HCT116 (cell line): Measurements from ENCODE around the gene LDB2. TPM values are rescaled to one million over a fixed set of nuclear protein-coding genes. Genes with fewer than 3 reads are reported as not detected.

Experiments used
- ATAC-seq: fragments of 200-7000 bp; cut with Tn5 transposase; 2 replicates; pipeline ENCODE4 v1.9.1; 2020; ENCODE audit warnings: mild to moderate bottlenecking, moderate library complexity
- BruUV-seq: library from RNA; stranded (reverse); fragments of 400-500 nt; replicated peaks from 2 replicates; lab custom pipeline; 2021; lab: Mats Ljungman, UMichigan
- CTCF ChIA-PET: fragments of 300-600 bp; sonication (Branson Sonifier 250); formaldehyde crosslinking; loops from one replicate; lab custom pipeline; 2021; ENCODE audit warnings: antibody characterized with exemption; lab: Charles Lee
- POLR2A ChIA-PET: fragments of 300-600, 350-600 bp; sonication (Branson Sonifier 250); formaldehyde crosslinking; loops from one replicate; lab custom pipeline; 2021; ENCODE audit warnings: antibody characterized with exemption; lab: Charles Lee
- RAD21 ChIA-PET, 2 experiments: fragments of 300-600 bp; sonication (Branson Sonifier 250); formaldehyde crosslinking; loops; one replicate each; lab custom pipeline; 2023; ENCODE audit warnings: low total read pairs in 2 of 2; ENCODE audit not compliant: uncharacterized antibody in 2 of 2, unreplicated experiment in 2 of 2, low non-redundant PET in 1 of 2; lab: Charles Lee
- DNase-seq: peaks from one replicate; pipeline ENCODE4 v3.0.0-alpha.2; 2010; ENCODE audit warnings: low read depth, low spot score
- H2AFZ ChIP-seq: fragments of 200-600 bp; shearing (Covaris generic), sonication (generic); 2 replicates; pipeline ENCODE4 v1.6.1; 2017; ENCODE audit warnings: low read depth, mixed run types, mixed read lengths, antibody characterized with exemption, low read length; ENCODE audit not compliant: poor library complexity, severe bottlenecking
- H3K27ac ChIP-seq: 2 replicates; pipeline ENCODE4 v1.5.1; 2012; ENCODE audit warnings: low read depth, low read length
- H3K27me3 ChIP-seq: fragments of 200-600 bp; sonication (generic); 2 replicates; pipeline ENCODE4 v1.6.1; 2016; ENCODE audit warnings: mixed run types, low read length, mixed read lengths; ENCODE audit not compliant: insufficient read depth
- H3K36me3 ChIP-seq, 2 experiments: fragments of 200-500 bp in 1 of 2; fragments of 200-600 bp in 1 of 2; sonication (Bioruptor generic) in 1 of 2; sonication (generic) in 1 of 2; 2 replicates each; pipeline versions ENCODE4 v1.5.1 to v1.6.1; 2014 to 2016; ENCODE audit warnings: low read length in 2 of 2, inconsistent platforms in 1 of 2, mixed read lengths in 1 of 2, mixed run types in 1 of 2; ENCODE audit not compliant: insufficient read depth in 2 of 2, control insufficient read depth in 1 of 2
- H3K4me1 ChIP-seq, 2 experiments: fragments of 200-600 bp in 1 of 2; sonication (generic) in 1 of 2; 2 replicates each; pipeline versions ENCODE4 v1.5.1 to v1.6.1; 2012 to 2017; ENCODE audit warnings: low read length in 2 of 2, inconsistent platforms in 1 of 2, mild to moderate bottlenecking in 1 of 2, mixed read lengths in 1 of 2, mixed run types in 1 of 2, moderate library complexity in 1 of 2; ENCODE audit not compliant: insufficient read depth in 2 of 2, control insufficient read depth in 1 of 2
- H3K4me2 ChIP-seq: fragments of 200-600 bp; sonication (generic); 2 replicates; pipeline ENCODE4 v1.6.1; 2017; ENCODE audit warnings: mixed run types, low read length, mixed read lengths
- H3K4me3 ChIP-seq, 2 experiments: fragments of 200-600 bp in 1 of 2; sonication (generic) in 1 of 2; replicated peaks in 1 of 2; 2 replicates each; pipeline ENCODE4 v1.5.1; 2011 to 2016; ENCODE audit warnings: low read length in 2 of 2, control low read depth in 1 of 2, low read depth in 1 of 2, mild to moderate bottlenecking in 1 of 2, mixed read lengths in 1 of 2, mixed run types in 1 of 2
- H3K79me2 ChIP-seq: fragments of 200-600 bp; sonication (generic); 2 replicates; pipeline ENCODE4 v1.6.1; 2017; ENCODE audit warnings: mild to moderate bottlenecking, mixed run types, low read length, moderate library complexity, mixed read lengths; ENCODE audit not compliant: insufficient read depth
- H3K9ac ChIP-seq: fragments of 200-600 bp; sonication (generic); 2 replicates; pipeline ENCODE4 v1.6.1; 2016; ENCODE audit warnings: low read length, mixed read lengths
- H3K9me2 ChIP-seq: fragments of 200-600 bp; sonication (generic), shearing (Covaris generic); 2 replicates; pipeline ENCODE4 v1.6.1; 2017; ENCODE audit warnings: mixed run types, mild to moderate bottlenecking, moderate library complexity; ENCODE audit not compliant: insufficient read depth
- H3K9me3 ChIP-seq, 2 experiments: fragments of 200-500 bp in 1 of 2; fragments of 200-600 bp in 1 of 2; sonication (Bioruptor generic) in 1 of 2; sonication (generic) in 1 of 2; 2 replicates each; pipeline ENCODE4 v1.6.1; 2014 to 2017; ENCODE audit warnings: low read length in 2 of 2, mixed read lengths in 2 of 2, inconsistent platforms in 1 of 2, low read depth in 1 of 2, mild to moderate bottlenecking in 1 of 2, mixed run types in 1 of 2, moderate library complexity in 1 of 2; ENCODE audit not compliant: control insufficient read depth in 1 of 2, insufficient read depth in 1 of 2
- H4K20me1 ChIP-seq: fragments of 200-600 bp; sonication (generic), shearing (Covaris generic); 2 replicates; pipeline ENCODE4 v1.6.1; 2017; ENCODE audit warnings: mixed run types, mild to moderate bottlenecking, moderate library complexity; ENCODE audit not compliant: insufficient read depth
- CBX3 ChIP-seq: IDR thresholded peaks from 2 replicates; pipeline ENCODE4 v1.6.1; 2012; ENCODE audit warnings: low read depth
- CEBPB ChIP-seq: IDR thresholded peaks from 2 replicates; pipeline ENCODE4 v1.6.1; 2012; ENCODE audit warnings: low read depth
- EGR1 ChIP-seq: IDR thresholded peaks from 2 replicates; pipeline ENCODE4 v1.6.1; 2012; ENCODE audit warnings: low read depth
- ELF1 ChIP-seq: IDR thresholded peaks from 2 replicates; pipeline ENCODE4 v1.6.1; 2012; ENCODE audit warnings: low read depth, borderline replicate concordance
- EZH2 ChIP-seq: fragments of 200-600 bp; sonication (generic); IDR thresholded peaks from 2 replicates; pipeline ENCODE4 v1.6.1; 2017; ENCODE audit warnings: antibody characterized with exemption, mixed run types
- EZH2phosphoT487 ChIP-seq: fragments of 200-600 bp; IDR thresholded peaks from 2 replicates; pipeline ENCODE4 v1.6.1; 2018; ENCODE audit warnings: antibody characterized with exemption, borderline replicate concordance
- FOSL1 ChIP-seq: IDR thresholded peaks from 2 replicates; pipeline ENCODE4 v1.6.1; 2012; ENCODE audit warnings: low read depth
- POLR2A ChIP-seq: IDR thresholded peaks from 2 replicates; pipeline ENCODE4 v1.7.0; 2011; ENCODE audit warnings: borderline replicate concordance; ENCODE audit not compliant: insufficient read depth, insufficient read length; ENCODE audit errors: extremely low read depth
- RAD21 ChIP-seq: IDR thresholded peaks from 2 replicates; pipeline ENCODE4 v1.6.1; 2012; ENCODE audit warnings: low read depth, mild to moderate bottlenecking
- SIN3A ChIP-seq: IDR thresholded peaks from 2 replicates; pipeline ENCODE4 v1.6.1; 2012; ENCODE audit warnings: low read depth
- SP1 ChIP-seq: IDR thresholded peaks from 2 replicates; pipeline ENCODE4 v1.6.1; 2012; ENCODE audit warnings: low read depth
- SRF ChIP-seq: IDR thresholded peaks from 2 replicates; pipeline ENCODE4 v1.6.1; 2012; ENCODE audit warnings: low read depth
- TCF7L2 ChIP-seq: IDR thresholded peaks from 2 replicates; pipeline ENCODE4 v1.7.0; 2011; ENCODE audit warnings: borderline replicate concordance, inconsistent platforms; ENCODE audit not compliant: insufficient read depth, insufficient read length; ENCODE audit errors: extremely low read depth
- ZFX ChIP-seq: fragments of 450-650 bp; IDR thresholded peaks from 2 replicates; pipeline ENCODE4 v1.6.1; 2017
- ZNF274 ChIP-seq: fragments of 200-500 bp; sonication (Bioruptor generic); IDR thresholded peaks from 2 replicates; pipeline ENCODE4 v1.6.1; 2014; ENCODE audit warnings: mild to moderate bottlenecking, low read depth, low read length, inconsistent platforms
- intact Hi-C: fragments of 100-400 bp; cut with micrococcal nuclease; formaldehyde crosslinking; loops from 2 replicates; pipeline ENCODE4 v1.10.0; 2022
- total RNA-seq: library from RNA; stranded (reverse); gene quantifications from one replicate; pipeline ENCODE4 v1.2.1, GENCODE V29; 2021; ENCODE audit not compliant: unreplicated experiment
- TF ChIP-seq, protein P1 (sequence below): IDR thresholded peaks from 2 replicates; pipeline ENCODE4 v1.6.1; 2012
- TF ChIP-seq, protein P2 (sequence below): IDR thresholded peaks from 2 replicates; pipeline ENCODE4 v1.6.1; 2012; ENCODE audit warnings: low read depth
- TF ChIP-seq, protein P3 (sequence below), 3 experiments: fragments of 200-600 bp in 1 of 3; sonication (generic) in 1 of 3; IDR thresholded peaks in 2 of 3; conservative IDR thresholded peaks in 1 of 3; 2 replicates each; pipeline ENCODE4 v1.5.1; 2012 to 2017; ENCODE audit warnings: low read depth in 2 of 3, low read length in 2 of 3, antibody characterized with exemption in 1 of 3, borderline replicate concordance in 1 of 3, control low read depth in 1 of 3, mild to moderate bottlenecking in 1 of 3, mixed read lengths in 1 of 3, mixed run types in 1 of 3, moderate library complexity in 1 of 3; ENCODE audit not compliant: insufficient read depth in 1 of 3
- TF ChIP-seq, protein P4 (sequence below): IDR thresholded peaks from 2 replicates; pipeline ENCODE4 v1.6.1; 2012

The LDB2 gene
- total RNA-seq, 1 experiment from 2014 or later: 0.12 TPM

DNA sequence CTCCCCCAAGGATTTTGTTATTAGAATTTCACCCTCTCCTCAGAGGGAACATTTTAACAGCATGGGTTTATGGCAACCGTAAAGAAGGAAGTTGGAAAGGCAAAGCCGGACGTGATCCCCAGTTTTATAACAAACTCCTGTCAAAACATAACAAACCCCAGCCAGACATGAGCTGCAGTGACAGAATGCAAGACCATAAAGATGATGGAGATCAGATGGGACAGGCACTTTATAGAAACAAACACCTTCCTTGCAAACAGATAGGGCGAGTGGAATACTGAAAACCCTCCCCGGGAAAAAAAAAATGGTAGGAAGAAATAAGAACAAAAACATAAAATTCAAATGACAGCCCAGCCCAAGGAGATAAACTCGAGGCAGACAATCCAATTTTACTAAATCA lies 281.4 kb downstream of the LDB2 start:
- Histone ChIP-seq H3K4me1 (no peaks in the 10 kb centered on the region), H2AFZ (no peak overlapping the region), H3K9me3 (no peaks in the 10 kb centered on the region), H3K79me2 (no peaks in the 10 kb centered on the region), H3K36me3 (no peaks in the 10 kb centered on the region), H4K20me1 (no peaks in the 10 kb centered on the region), H3K9ac (no peak overlapping the region), H3K4me3 (no peak overlapping the region), H3K9me2 (no peaks in the 10 kb centered on the region), H3K4me2 (no peak overlapping the region), H3K27ac (no peak overlapping the region), H3K27me3 (no peaks in the 10 kb centered on the region)
- RAD21 ChIA-PET: no interaction called here
- ATAC-seq: no peak
- BruUV-seq: no TSS peak
- intact Hi-C loops: no loop called here
- CTCF ChIA-PET: no interaction called here
- TF ChIP-seq ZNF274 (no peak), ZFX (no peak), TCF7L2 (no peak), EZH2 (no peak), EGR1 (no peak), SRF (no peak), FOSL1 (no peak), SIN3A (no peak), CBX3 (no peak), POLR2A (no peak), RAD21 (no peak), SP1 (no peak), CEBPB (no peak), EZH2phosphoT487 (no peak), ELF1 (no peak)
- TF ChIP-seq, protein P1, sequence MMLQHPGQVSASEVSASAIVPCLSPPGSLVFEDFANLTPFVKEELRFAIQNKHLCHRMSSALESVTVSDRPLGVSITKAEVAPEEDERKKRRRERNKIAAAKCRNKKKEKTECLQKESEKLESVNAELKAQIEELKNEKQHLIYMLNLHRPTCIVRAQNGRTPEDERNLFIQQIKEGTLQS: no peak
- TF ChIP-seq, protein P2, sequence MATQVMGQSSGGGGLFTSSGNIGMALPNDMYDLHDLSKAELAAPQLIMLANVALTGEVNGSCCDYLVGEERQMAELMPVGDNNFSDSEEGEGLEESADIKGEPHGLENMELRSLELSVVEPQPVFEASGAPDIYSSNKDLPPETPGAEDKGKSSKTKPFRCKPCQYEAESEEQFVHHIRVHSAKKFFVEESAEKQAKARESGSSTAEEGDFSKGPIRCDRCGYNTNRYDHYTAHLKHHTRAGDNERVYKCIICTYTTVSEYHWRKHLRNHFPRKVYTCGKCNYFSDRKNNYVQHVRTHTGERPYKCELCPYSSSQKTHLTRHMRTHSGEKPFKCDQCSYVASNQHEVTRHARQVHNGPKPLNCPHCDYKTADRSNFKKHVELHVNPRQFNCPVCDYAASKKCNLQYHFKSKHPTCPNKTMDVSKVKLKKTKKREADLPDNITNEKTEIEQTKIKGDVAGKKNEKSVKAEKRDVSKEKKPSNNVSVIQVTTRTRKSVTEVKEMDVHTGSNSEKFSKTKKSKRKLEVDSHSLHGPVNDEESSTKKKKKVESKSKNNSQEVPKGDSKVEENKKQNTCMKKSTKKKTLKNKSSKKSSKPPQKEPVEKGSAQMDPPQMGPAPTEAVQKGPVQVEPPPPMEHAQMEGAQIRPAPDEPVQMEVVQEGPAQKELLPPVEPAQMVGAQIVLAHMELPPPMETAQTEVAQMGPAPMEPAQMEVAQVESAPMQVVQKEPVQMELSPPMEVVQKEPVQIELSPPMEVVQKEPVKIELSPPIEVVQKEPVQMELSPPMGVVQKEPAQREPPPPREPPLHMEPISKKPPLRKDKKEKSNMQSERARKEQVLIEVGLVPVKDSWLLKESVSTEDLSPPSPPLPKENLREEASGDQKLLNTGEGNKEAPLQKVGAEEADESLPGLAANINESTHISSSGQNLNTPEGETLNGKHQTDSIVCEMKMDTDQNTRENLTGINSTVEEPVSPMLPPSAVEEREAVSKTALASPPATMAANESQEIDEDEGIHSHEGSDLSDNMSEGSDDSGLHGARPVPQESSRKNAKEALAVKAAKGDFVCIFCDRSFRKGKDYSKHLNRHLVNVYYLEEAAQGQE: no peak
- TF ChIP-seq, protein P3, sequence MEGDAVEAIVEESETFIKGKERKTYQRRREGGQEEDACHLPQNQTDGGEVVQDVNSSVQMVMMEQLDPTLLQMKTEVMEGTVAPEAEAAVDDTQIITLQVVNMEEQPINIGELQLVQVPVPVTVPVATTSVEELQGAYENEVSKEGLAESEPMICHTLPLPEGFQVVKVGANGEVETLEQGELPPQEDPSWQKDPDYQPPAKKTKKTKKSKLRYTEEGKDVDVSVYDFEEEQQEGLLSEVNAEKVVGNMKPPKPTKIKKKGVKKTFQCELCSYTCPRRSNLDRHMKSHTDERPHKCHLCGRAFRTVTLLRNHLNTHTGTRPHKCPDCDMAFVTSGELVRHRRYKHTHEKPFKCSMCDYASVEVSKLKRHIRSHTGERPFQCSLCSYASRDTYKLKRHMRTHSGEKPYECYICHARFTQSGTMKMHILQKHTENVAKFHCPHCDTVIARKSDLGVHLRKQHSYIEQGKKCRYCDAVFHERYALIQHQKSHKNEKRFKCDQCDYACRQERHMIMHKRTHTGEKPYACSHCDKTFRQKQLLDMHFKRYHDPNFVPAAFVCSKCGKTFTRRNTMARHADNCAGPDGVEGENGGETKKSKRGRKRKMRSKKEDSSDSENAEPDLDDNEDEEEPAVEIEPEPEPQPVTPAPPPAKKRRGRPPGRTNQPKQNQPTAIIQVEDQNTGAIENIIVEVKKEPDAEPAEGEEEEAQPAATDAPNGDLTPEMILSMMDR (IDR thresholded peaks at IDR 0.05 in 2 of 3, conservative IDR thresholded peaks at IDR 0.05 in 1 of 3; ENCODE audit: borderline replicate concordance in 1 of 3, insufficient read depth in 1 of 3, low read depth in 2 of 3, low read length in 2 of 3): no peak
- TF ChIP-seq, protein P4, sequence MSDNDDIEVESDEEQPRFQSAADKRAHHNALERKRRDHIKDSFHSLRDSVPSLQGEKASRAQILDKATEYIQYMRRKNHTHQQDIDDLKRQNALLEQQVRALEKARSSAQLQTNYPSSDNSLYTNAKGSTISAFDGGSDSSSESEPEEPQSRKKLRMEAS: no peak
- DNase-seq: no peak
- POLR2A ChIA-PET: no interaction called here
